Panc1 (cell line): ENCODE measurements around the gene TIGD6.

ENCODE experiments used
- CTCF ChIP-seq: fragments of 450-650 bp; IDR thresholded peaks from 2 replicates; pipeline ENCODE4 v1.5.1; 2017; ENCODE audit warnings: mild to moderate bottlenecking
- SIN3A ChIP-seq: IDR thresholded peaks from 2 replicates; pipeline ENCODE4 v1.6.1; 2012; ENCODE audit warnings: low read depth, mild to moderate bottlenecking, low read length, moderate library complexity, borderline replicate concordance; ENCODE audit not compliant: insufficient read depth

DNA sequence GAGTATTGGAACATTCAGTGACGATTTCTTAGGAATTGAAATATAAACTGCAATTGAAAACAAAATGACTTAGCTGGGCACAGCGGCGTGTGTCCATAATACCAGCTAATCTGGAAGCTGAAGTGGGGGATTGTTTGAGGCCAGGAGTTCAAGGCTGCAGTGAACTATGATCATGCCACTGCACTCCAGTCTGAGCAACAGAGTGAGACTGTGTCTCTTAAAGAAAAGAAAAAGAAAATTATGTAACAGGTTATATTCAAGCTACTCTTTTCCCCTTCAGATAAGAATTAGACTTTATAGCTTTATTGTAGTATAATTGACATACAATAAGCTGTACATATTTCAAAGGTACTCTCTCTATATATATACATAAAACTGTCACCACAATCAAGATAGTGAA lies 33.5 kb downstream of the TIGD6 start:
- no peak for TF ChIP-seq CTCF
- no peak for TF ChIP-seq SIN3A
